GM23338 (cell line): ENCODE measurements around the gene CAMK2N2. TPM values are rescaled to one million over a fixed set of nuclear protein-coding genes. Genes with fewer than 3 reads are reported as not detected.

ENCODE experiments used
- ATAC-seq: fragments of 200-7000 bp; cut with Tn5 transposase; 3 replicates; pipeline ENCODE4 v1.9.1; 2020
- DNase-seq: peaks from one replicate; pipeline ENCODE4 v3.0.0-alpha.2; 2015; ENCODE audit warnings: low spot score
- H2AFZ ChIP-seq: fragments of 200-600 bp; sonication (generic); 2 replicates; pipeline ENCODE4 v1.8.0; 2016; ENCODE audit warnings: antibody characterized with exemption, mild to moderate bottlenecking, moderate library complexity
- H3F3A ChIP-seq: fragments of 200-600 bp; sonication (generic); replicated peaks from 2 replicates; pipeline ENCODE4 v1.8.0; 2017; ENCODE audit warnings: antibody characterized with exemption, mixed run types, low read depth
- H3K27ac ChIP-seq: fragments of 200-600 bp; sonication (generic); 2 replicates; pipeline ENCODE4 v1.6.1; 2016; ENCODE audit warnings: low read depth
- H3K27me3 ChIP-seq: fragments of 200-600 bp; sonication (generic); 2 replicates; pipeline ENCODE4 v1.8.0; 2016; ENCODE audit warnings: mild to moderate bottlenecking, mixed run types, moderate library complexity; ENCODE audit not compliant: insufficient read depth
- H3K36me3 ChIP-seq: fragments of 200-600 bp; sonication (generic); 2 replicates; pipeline ENCODE4 v1.8.0; 2016; ENCODE audit warnings: mild to moderate bottlenecking; ENCODE audit not compliant: insufficient read depth
- H3K4me1 ChIP-seq: fragments of 200-600 bp; sonication (generic); 2 replicates; pipeline ENCODE4 v1.8.0; 2016; ENCODE audit warnings: mild to moderate bottlenecking, moderate library complexity; ENCODE audit not compliant: insufficient read depth
- H3K4me2 ChIP-seq: fragments of 200-600 bp; sonication (generic); 2 replicates; pipeline ENCODE4 v1.7.1; 2017; ENCODE audit warnings: mixed run types
- H3K4me3 ChIP-seq: fragments of 200-600 bp; sonication (generic); 2 replicates; pipeline ENCODE4 v1.6.1; 2016; ENCODE audit warnings: mixed run types
- H3K79me2 ChIP-seq: fragments of 200-600 bp; sonication (generic); replicated peaks from 2 replicates; pipeline ENCODE4 v1.8.0; 2017; ENCODE audit warnings: mild to moderate bottlenecking; ENCODE audit not compliant: insufficient read depth
- H3K9me2 ChIP-seq: fragments of 200-600 bp; sonication (generic); 2 replicates; pipeline ENCODE4 v1.8.0; 2017; ENCODE audit not compliant: insufficient read depth
- H4K20me1 ChIP-seq: fragments of 200-600 bp; sonication (generic); replicated peaks from 2 replicates; pipeline ENCODE4 v1.8.0; 2017; ENCODE audit warnings: mild to moderate bottlenecking; ENCODE audit not compliant: insufficient read depth
- H3K27ac Mint-ChIP-seq: 2 replicates; pipeline ENCODE4 v1.8.0; 2020; ENCODE audit warnings: inconsistent platforms, mild to moderate bottlenecking, moderate library complexity, mixed read lengths
- H3K27me3 Mint-ChIP-seq: 3 replicates; pipeline ENCODE4 v1.8.0; 2022; ENCODE audit warnings: low read depth, mild to moderate bottlenecking, moderate library complexity, mixed read lengths, inconsistent platforms; ENCODE audit not compliant: insufficient read depth, poor library complexity
- H3K36me3 Mint-ChIP-seq: 3 replicates; pipeline ENCODE4 v1.8.0; 2021; ENCODE audit warnings: low read depth, mild to moderate bottlenecking, inconsistent platforms, moderate library complexity, mixed read lengths
- H3K4me1 Mint-ChIP-seq: 3 replicates; pipeline ENCODE4 v1.8.0; 2020; ENCODE audit warnings: mild to moderate bottlenecking, inconsistent platforms, mixed read lengths
- H3K4me3 Mint-ChIP-seq: 3 replicates; pipeline ENCODE4 v1.8.0; 2021; ENCODE audit warnings: moderate library complexity, mild to moderate bottlenecking, inconsistent platforms, mixed read lengths
- H3K9me3 Mint-ChIP-seq: 3 replicates; pipeline ENCODE4 v1.8.0; 2020; ENCODE audit warnings: moderate library complexity, mild to moderate bottlenecking, inconsistent platforms, mixed read lengths
- CREB1 ChIP-seq: fragments of 250-450 bp; sonication (Bioruptor Pico); IDR thresholded peaks from 2 replicates; pipeline ENCODE4 v1.5.0; 2020; ENCODE audit warnings: low read depth, mild to moderate bottlenecking, moderate library complexity
- ETS1 ChIP-seq: IDR thresholded peaks from 2 replicates; pipeline ENCODE4 v1.6.1; 2016; ENCODE audit warnings: antibody characterized with exemption
- EZH2 ChIP-seq: fragments of 200-600 bp; sonication (generic); IDR thresholded peaks from one replicate; pipeline ENCODE4 v1.8.0; 2017; ENCODE audit warnings: antibody characterized with exemption, mild to moderate bottlenecking, low read depth; ENCODE audit not compliant: unreplicated experiment
- EZH2phosphoT487 ChIP-seq: fragments of 200-600 bp; sonication (generic); IDR thresholded peaks from one replicate; pipeline ENCODE4 v1.8.1; 2018; ENCODE audit warnings: antibody characterized with exemption; ENCODE audit not compliant: unreplicated experiment
- JUNB ChIP-seq: IDR thresholded peaks from one replicate; pipeline ENCODE4 v1.6.1; 2016; ENCODE audit warnings: antibody characterized with exemption; ENCODE audit not compliant: unreplicated experiment
- NANOG ChIP-seq: IDR thresholded peaks from 2 replicates; pipeline ENCODE4 v1.6.1; 2016; ENCODE audit warnings: antibody characterized with exemption, borderline replicate concordance
- REST ChIP-seq: IDR thresholded peaks from one replicate; pipeline ENCODE4 v1.6.1; 2018; ENCODE audit warnings: antibody characterized with exemption; ENCODE audit not compliant: unreplicated experiment
- STAT1 ChIP-seq: IDR thresholded peaks from one replicate; pipeline ENCODE4 v1.6.1; 2016; ENCODE audit warnings: antibody characterized with exemption; ENCODE audit not compliant: unreplicated experiment
- ZNF114 ChIP-seq: fragments of 250-450 bp; sonication (Bioruptor Pico); IDR thresholded peaks from 2 replicates; pipeline ENCODE4 v1.5.0; 2020; ENCODE audit warnings: mild to moderate bottlenecking, moderate library complexity
- ZNF462 ChIP-seq: fragments of 250-450 bp; sonication (Bioruptor Pico); IDR thresholded peaks from 2 replicates; pipeline ENCODE4 v1.5.0; 2020; ENCODE audit warnings: mild to moderate bottlenecking, moderate library complexity
- polyA plus RNA-seq: library from polyadenylated mRNA; unstranded; fragments of >200 nt; fragmentation: Nextera tagmentation; extraction: Ambion mirVana; gene quantifications from 2 replicates; pipeline ENCODE4 v1.2.1, GENCODE V29; 2016
- total RNA-seq: library from RNA; depleted of rRNA; stranded (reverse); fragments of >200 nt; shearing (Covaris generic); gene quantifications from 2 replicates; pipeline ENCODE4 v1.2.3, GENCODE V29; 2014

CAMK2N2 gene
- total and polyA plus RNA-seq, 2 experiments from 2014 or later, result 0.32 to 1.3 TPM

- H3K27me3 ChIP-seq, result peaks cover 11% of the 10 kb centered on the region
- DNase-seq, result no peak
- peaks cover 10% of the 10 kb centered on the region for H3K27me3 Mint-ChIP-seq
- H3K27ac ChIP-seq, result no peak overlapping the region
- peak overlapping the region; percentile 84 for H3K4me2 ChIP-seq
- peaks cover 8% of the 10 kb centered on the region; the same call in 1 of the 2 replicates for H3K79me2 ChIP-seq
- no peak overlapping the region for H2AFZ ChIP-seq
- peaks cover 16% of the 10 kb centered on the region for H4K20me1 ChIP-seq
- H3K9me3 Mint-ChIP-seq, result no peaks in the 10 kb centered on the region
- H3K4me3 Mint-ChIP-seq, result peak overlapping the region; percentile 45
- no peak for ATAC-seq
- H3F3A ChIP-seq, result no peaks in the 10 kb centered on the region
- no peaks in the 10 kb centered on the region for H3K9me2 ChIP-seq
- H3K36me3 Mint-ChIP-seq, result peaks cover 40% of the 10 kb centered on the region
- H3K4me3 ChIP-seq, result peak overlapping the region; percentile 62; the same call in 1 of the 2 replicates
- TF ChIP-seq ZNF114 (CRISPR knock-in tag), result no peak
- no peak for TF ChIP-seq CREB1
- no peak overlapping the region for H3K27ac Mint-ChIP-seq
- H3K4me1 ChIP-seq, result no peaks in the 10 kb centered on the region
- peaks cover 10% of the 10 kb centered on the region for H3K4me1 Mint-ChIP-seq
- peaks cover 3% of the 10 kb centered on the region; the same call in 1 of the 2 replicates for H3K36me3 ChIP-seq
Measured at GRCh38 chr3:184242297-184242685, 19.1 kb downstream of the CAMK2N2 start.

- Mint-ChIP-seq H3K4me1 (peaks cover 10% of the 10 kb centered on the region), H3K27ac (no peak overlapping the region), H3K36me3 (peaks cover 40% of the 10 kb centered on the region), H3K27me3 (peaks cover 9% of the 10 kb centered on the region), H3K4me3 (peak overlapping the region; percentile 49), H3K9me3 (no peaks in the 10 kb centered on the region)
- H4K20me1 ChIP-seq, result peaks cover 16% of the 10 kb centered on the region
- H3K4me3 ChIP-seq, result peak overlapping the region; percentile 62
- H3K4me2 ChIP-seq, result peak overlapping the region; percentile 84
- H3K36me3 ChIP-seq, result peaks cover 3% of the 10 kb centered on the region; the same call in 1 of the 2 replicates
- ATAC-seq (peak; percentile 80), DNase-seq (peak; percentile 79)
- H3K27me3 ChIP-seq, result peaks cover 11% of the 10 kb centered on the region
- 0 out of 2 replicates have a peak, but pooled peaks cover 2% of the 10 kb centered on the region for H3K79me2 ChIP-seq
- no peak overlapping the region for H2AFZ ChIP-seq
- no peak overlapping the region for H3K27ac ChIP-seq
- no peaks in the 10 kb centered on the region for H3K9me2 ChIP-seq
- H3K4me1 ChIP-seq, result no peaks in the 10 kb centered on the region
- H3F3A ChIP-seq, result no peaks in the 10 kb centered on the region
- TF ChIP-seq STAT1, result no peak
- no peak for TF ChIP-seq JUNB
- no peak for TF ChIP-seq ZNF462 (CRISPR knock-in tag)
- peak; percentile 22 for TF ChIP-seq REST
- TF ChIP-seq NANOG, result no peak
- no peak for TF ChIP-seq EZH2
- no peak for TF ChIP-seq ETS1
- no peak for TF ChIP-seq CREB1
- TF ChIP-seq EZH2phosphoT487, result no peak
- no peak for TF ChIP-seq ZNF114 (CRISPR knock-in tag)
Measured at GRCh38 chr3:184241447-184242296, 19.7 kb downstream of the CAMK2N2 start.
